BLaER1 treated with 17β-estradiol and CSF1 and Interleukin-3, amounts not matched to agents 10 nM and 100 nM (cell line): ENCODE measurements around the gene GNL3L.

ENCODE experiments used
- H3K27ac ChIP-seq, 11 experiments: shearing (Covaris generic); formaldehyde crosslinking; 2 replicates each; pipeline ENCODE4 v1.8.1; 2022
- H3K27me3 ChIP-seq, 11 experiments: shearing (Covaris generic); formaldehyde crosslinking; 2 replicates each; pipeline ENCODE4 v1.8.1; 2022
- H3K36me3 ChIP-seq, 11 experiments: shearing (Covaris generic); formaldehyde crosslinking; 2 replicates each; pipeline ENCODE4 v1.8.1; 2022
- H3K4me1 ChIP-seq, 10 experiments: shearing (Covaris generic); formaldehyde crosslinking; 2 replicates each; pipeline ENCODE4 v1.8.1; 2022
- H3K4me2 ChIP-seq, 11 experiments: shearing (Covaris generic); formaldehyde crosslinking; 2 replicates each; pipeline ENCODE4 v1.8.1; 2022
- H3K4me3 ChIP-seq, 10 experiments: shearing (Covaris generic); formaldehyde crosslinking; 2 replicates each; pipeline ENCODE4 v1.8.1; 2022
- H3K9ac ChIP-seq, 11 experiments: shearing (Covaris generic); formaldehyde crosslinking; 2 replicates each; pipeline ENCODE4 v1.8.1; 2022
- H3K9me3 ChIP-seq, 11 experiments: shearing (Covaris generic); formaldehyde crosslinking; replicated peaks in 1 of 11; 2 replicates each; pipeline ENCODE4 v1.8.1; 2022
- H4K20me1 ChIP-seq, 11 experiments: shearing (Covaris generic); formaldehyde crosslinking; 2 replicates each; pipeline ENCODE4 v1.8.1; 2022
- Cebpa-rat ChIP-seq, 11 experiments: shearing (Covaris generic); IDR thresholded peaks; 2 replicates each; pipeline ENCODE4 v1.8.1; 2022

The GNL3L gene

DNA sequence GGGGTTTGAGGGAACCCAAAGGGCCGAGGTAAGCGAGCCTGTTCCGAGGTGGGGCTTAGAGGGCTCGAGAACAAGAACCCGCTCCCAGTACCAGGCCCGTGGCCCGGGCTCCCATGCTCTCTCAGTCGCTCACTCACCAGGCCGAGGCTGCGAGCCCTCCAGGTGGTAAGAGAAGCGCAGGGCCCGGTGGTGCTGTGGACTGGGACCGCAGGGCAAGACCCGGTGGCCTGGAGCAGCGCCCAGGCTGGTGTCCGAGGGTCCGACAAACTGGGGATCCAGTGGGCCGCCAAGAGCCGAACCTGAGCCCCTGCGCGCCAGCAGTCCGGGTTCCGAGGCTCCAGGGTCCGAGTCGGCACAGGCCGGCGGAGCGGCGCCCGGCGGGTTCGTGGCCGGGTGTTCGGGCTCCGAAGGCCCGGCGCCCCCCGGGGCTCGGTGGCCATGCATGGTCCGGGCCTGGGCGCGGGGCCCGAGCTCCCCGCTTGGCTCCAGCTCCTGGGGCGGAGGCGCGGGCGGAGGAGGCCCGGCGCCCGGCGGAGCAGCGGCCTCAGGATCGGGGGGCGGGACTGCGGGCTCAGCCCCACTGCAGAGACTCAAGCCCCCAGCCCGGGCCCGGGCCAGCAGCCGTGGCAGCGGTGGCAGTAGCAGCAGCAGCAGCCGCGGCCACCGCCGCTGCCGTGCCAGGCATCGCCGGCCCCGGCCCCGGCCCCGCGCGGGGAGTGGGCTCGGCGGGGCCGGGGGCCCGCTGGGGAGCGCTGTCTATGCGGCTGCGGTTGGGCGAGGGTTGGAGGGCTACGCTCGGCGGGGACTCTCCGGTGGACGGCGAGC lies 34.8 kb upstream of the GNL3L start:
- Histone ChIP-seq H3K4me1 (peaks cover 0 to 10% (median 0%) of the 10 kb centered on the region in 10 experiments; a peak in 7 of 20 replicates), H4K20me1 (peaks cover 0 to 4% (median 0%) of the 10 kb centered on the region in 11 experiments; a peak in 1 of 22 replicates), H3K9ac (peak overlapping the region; percentile 56 to 82 (median 72)), H3K36me3 (no peaks in the 10 kb centered on the region), H3K4me2 (peak overlapping the region; percentile 78 to 92 (median 88)), H3K27ac (peak overlapping the region in 6 of 11 experiments; percentile 36 to 49 (median 42); a peak in 10 of 22 replicates), H3K9me3 (peaks cover 0 to 12% (median under 1%) of the 10 kb centered on the region in 11 experiments; a peak in 7 of 22 replicates), H3K4me3 (peak overlapping the region; percentile 58 to 75 (median 68)), H3K27me3 (peaks cover 27 to 85% (median 70%) of the 10 kb centered on the region in 11 experiments)
- no peak for TF ChIP-seq Cebpa-rat (IDR thresholded peaks at IDR 0.05)

DNA sequence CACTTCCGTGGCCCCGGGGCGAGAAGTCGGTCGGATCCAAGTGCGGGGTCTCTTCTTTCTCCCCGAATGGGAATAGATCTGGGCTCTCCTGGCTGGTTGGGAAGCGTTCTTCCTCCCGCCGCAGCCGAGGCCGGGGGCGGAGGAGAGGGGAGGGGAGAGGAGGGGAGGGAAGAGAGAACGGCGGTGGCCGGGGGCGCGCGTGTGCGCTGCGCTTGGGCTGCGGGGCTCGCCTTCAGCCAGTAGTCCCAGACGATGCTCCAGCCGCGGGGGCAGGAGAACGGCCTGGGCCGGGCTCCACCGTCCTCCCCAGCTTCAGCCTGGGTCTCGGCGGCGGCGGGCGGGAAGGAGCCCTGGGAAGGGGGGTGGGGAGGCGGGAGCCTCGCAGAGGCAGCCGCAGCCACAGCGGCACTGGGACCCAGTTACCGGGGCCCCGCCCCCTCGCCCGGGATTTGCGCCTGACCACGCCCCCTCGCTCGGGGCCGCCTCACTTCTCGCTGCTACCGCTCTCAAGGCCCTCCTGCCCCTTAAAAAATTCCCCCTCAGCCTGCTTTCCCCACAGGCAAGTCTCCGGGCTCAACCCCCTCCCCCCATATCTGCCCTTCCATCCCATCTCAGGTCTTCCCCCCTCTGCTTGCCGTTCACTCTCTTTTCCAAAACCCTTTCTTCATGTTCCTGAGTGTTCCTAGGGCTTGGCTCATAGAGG lies 34.1 kb upstream of the GNL3L start, which contains the start of gene FGD1:
Gene FGD1, minus strand, starts transcription at position 421 of the 703 bp plus-strand sequence. CDS start 802 bp downstream, outside the sequence.
- Histone ChIP-seq H3K27me3 (peaks cover 27 to 88% (median 71%) of the 10 kb centered on the region in 11 experiments), H4K20me1 (peaks cover 0 to 4% (median 0%) of the 10 kb centered on the region in 11 experiments; a peak in 1 of 22 replicates), H3K9me3 (peaks cover 0 to 12% (median 0%) of the 10 kb centered on the region in 11 experiments; a peak in 7 of 22 replicates), H3K36me3 (no peaks in the 10 kb centered on the region), H3K4me2 (peak within 1 kb of the TSS; percentile 78 to 92 (median 88)), H3K9ac (peak within 1 kb of the TSS; percentile 56 to 82 (median 72)), H3K4me1 (peaks cover 0 to 10% (median 0%) of the 10 kb centered on the region in 10 experiments; a peak in 7 of 20 replicates), H3K27ac (peak within 1 kb of the TSS in 6 of 11 experiments; percentile 36 to 49 (median 42); a peak in 10 of 22 replicates), H3K4me3 (peak within 1 kb of the TSS; percentile 58 to 75 (median 68))
- no peak for TF ChIP-seq Cebpa-rat (IDR thresholded peaks at IDR 0.05)

DNA sequence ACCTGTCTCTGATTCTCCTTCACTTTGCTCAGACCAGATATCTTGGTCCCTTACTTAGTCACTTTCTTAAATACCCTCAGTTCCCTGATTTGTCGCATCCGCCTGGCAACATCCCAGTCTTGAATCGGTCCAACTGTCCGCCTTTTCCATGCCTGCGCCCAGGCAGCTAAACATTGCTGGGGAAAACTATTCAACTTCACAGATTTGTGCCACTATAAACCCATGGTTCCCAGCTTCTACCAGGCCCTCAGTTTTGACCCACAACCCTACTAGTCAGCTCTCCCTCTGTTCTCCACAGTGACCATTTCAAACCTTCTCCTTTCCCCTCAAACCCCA lies 33.5 kb upstream of the GNL3L start:
- H3K9ac ChIP-seq: peak overlapping the region in 1 of 11 experiments; percentile 82; a peak in 1 of 22 replicates
- no peak for TF ChIP-seq Cebpa-rat (IDR thresholded peaks at IDR 0.05)
- H3K9me3 ChIP-seq: peaks cover 0 to 12% (median 0%) of the 10 kb centered on the region in 11 experiments; a peak in 7 of 22 replicates
- peaks cover 0 to 4% (median 0%) of the 10 kb centered on the region in 11 experiments; a peak in 1 of 22 replicates for H4K20me1 ChIP-seq
- H3K4me2 ChIP-seq: peak overlapping the region; percentile 43 to 92 (median 88); a peak in 15 of 22 replicates
- peaks cover 27 to 86% (median 71%) of the 10 kb centered on the region in 11 experiments for H3K27me3 ChIP-seq
- peaks cover 0 to 10% (median 0%) of the 10 kb centered on the region in 10 experiments; a peak in 7 of 20 replicates for H3K4me1 ChIP-seq
- no peaks in the 10 kb centered on the region for H3K36me3 ChIP-seq
- H3K27ac ChIP-seq: no peak overlapping the region
- peak overlapping the region in 7 of 10 experiments; percentile 58 to 75 (median 69); a peak in 8 of 20 replicates for H3K4me3 ChIP-seq

DNA sequence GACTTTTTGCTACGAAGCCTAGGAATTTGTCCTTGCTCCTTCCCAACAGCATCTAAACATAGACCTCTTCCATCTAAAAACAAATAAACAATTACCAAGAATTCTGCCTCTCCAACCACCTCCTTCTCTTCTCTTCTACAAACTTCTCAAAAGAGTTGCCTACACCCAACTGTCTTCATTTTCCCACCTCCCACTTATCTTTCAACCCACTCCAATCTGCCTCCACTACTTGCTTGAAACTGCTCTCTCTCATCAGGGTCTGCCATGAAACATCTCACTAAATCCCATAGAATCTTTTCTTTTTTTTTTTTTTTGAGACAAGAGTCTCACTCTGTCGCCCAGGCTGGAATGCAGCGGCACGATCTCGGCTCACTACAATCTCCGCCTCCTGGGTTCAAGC lies 33.1 kb upstream of the GNL3L start:
- peaks cover 0 to 4% (median 0%) of the 10 kb centered on the region in 11 experiments; a peak in 1 of 22 replicates for H4K20me1 ChIP-seq
- TF ChIP-seq Cebpa-rat (IDR thresholded peaks at IDR 0.05): no peak
- H3K27me3 ChIP-seq: peaks cover 27 to 87% (median 70%) of the 10 kb centered on the region in 11 experiments
- H3K4me2 ChIP-seq: peak overlapping the region in 1 of 11 experiments; percentile 4; a peak in 2 of 22 replicates
- H3K36me3 ChIP-seq: no peaks in the 10 kb centered on the region
- peaks cover 0 to 10% (median 0%) of the 10 kb centered on the region in 10 experiments; a peak in 7 of 20 replicates for H3K4me1 ChIP-seq
- H3K27ac ChIP-seq: no peak overlapping the region
- H3K9me3 ChIP-seq: peaks cover 0 to 12% (median 0%) of the 10 kb centered on the region in 11 experiments; a peak in 7 of 22 replicates
- no peak overlapping the region for H3K9ac ChIP-seq
- no peak overlapping the region for H3K4me3 ChIP-seq

DNA sequence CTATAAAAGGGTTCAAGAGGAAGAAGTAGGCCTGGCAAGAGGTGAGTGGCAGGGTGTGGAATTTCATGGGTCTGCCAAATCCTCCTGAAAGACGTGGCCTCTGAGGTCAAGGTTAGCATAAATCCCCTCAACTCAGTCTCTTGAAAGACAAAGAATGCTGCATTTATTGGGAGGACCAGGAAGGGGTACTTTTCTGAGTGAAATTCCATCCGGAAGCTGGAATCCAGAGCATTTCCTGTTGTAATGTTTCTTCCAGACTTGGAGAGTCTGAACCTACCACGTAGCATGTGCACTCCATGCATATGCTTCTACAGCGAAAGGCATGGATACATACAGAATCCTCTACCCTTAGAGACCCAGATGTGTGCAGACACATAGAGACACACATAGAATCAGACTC lies 20.6 kb upstream of the GNL3L start:
- Histone ChIP-seq H3K27me3 (peaks cover 4 to 48% (median 29%) of the 10 kb centered on the region in 11 experiments; a peak in 18 of 22 replicates), H3K9me3 (peaks cover 16 to 35% (median 26%) of the 10 kb centered on the region in 11 experiments), H3K36me3 (no peaks in the 10 kb centered on the region), H4K20me1 (no peaks in the 10 kb centered on the region), H3K4me3 (no peak overlapping the region), H3K27ac (no peak overlapping the region), H3K4me2 (no peak overlapping the region), H3K9ac (no peak overlapping the region), H3K4me1 (no peaks in the 10 kb centered on the region)
- TF ChIP-seq Cebpa-rat (IDR thresholded peaks at IDR 0.05): no peak

DNA sequence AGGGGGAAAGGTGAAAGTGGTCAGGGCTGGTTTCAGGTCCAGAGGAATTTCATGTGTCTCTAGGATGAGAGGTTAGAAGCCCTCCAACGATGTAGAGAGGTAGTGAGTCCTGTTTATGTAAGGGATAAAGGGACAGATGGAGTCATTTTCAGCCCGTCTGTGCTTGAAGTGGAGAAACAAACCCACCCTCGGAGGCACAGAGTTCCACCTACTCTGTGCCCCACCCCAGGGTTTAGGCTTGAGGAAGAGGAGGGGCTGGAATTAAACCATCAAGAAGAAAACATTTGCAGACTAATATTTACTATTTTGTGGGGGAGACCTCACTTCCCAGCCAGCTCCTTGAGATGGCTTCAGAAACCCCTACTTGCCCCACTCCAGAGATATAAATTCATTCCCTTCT lies 868 bp upstream of the GNL3L start:
- Histone ChIP-seq H3K4me1 (peaks cover 14 to 23% (median 19%) of the 10 kb centered on the region in 10 experiments), H3K9me3 (peaks cover 5 to 21% (median 10%) of the 10 kb centered on the region in 11 experiments; a peak in 15 of 22 replicates), H3K27me3 (peaks cover 18 to 78% (median 47%) of the 10 kb centered on the region in 11 experiments), H4K20me1 (peaks cover 0 to 4% (median 3%) of the 10 kb centered on the region in 11 experiments; a peak in 9 of 22 replicates), H3K4me2 (peak overlapping the region in 9 of 11 experiments; percentile 3 to 47 (median 38); a peak in 9 of 22 replicates), H3K9ac (peak overlapping the region in 6 of 11 experiments; percentile 85 to 94 (median 88); a peak in 8 of 22 replicates), H3K27ac (peak overlapping the region; percentile 83 to 96 (median 90)), H3K4me3 (peak overlapping the region in 8 of 10 experiments; percentile 68 to 80 (median 74); a peak in 11 of 20 replicates), H3K36me3 (peaks cover 0 to 30% (median 17%) of the 10 kb centered on the region in 11 experiments; a peak in 14 of 22 replicates)
- TF ChIP-seq Cebpa-rat (IDR thresholded peaks at IDR 0.05): no peak

DNA sequence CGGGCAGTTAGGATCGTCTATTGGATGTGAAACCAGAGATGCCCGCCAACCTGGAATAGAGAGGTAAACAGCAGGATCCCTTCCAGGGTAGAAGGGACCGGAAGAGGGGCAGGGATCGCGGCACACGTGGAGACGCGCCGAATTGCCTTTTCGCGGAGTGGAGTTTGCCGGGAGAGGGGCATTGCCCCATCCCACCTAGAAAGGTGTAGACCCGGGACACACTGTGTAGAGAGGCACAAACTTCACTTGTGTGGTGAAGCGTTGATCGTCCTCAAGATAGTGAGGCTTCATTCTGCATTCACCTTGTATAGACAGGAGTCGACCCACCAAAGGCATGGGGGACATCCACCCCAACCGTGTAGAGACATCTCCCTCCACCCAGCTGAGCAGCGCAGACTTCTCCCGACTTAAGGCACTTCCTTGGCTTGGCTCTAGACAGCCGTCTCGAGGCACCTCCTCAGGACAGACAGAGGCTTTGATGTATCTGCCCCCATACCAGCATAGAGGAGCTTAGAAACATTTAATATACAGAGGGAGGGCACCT lies 410 bp downstream of the GNL3L start:
- TF ChIP-seq Cebpa-rat (IDR thresholded peaks at IDR 0.05): no peak
- H3K4me3 ChIP-seq: peak overlapping the region; percentile 71 to 84 (median 78)
- H3K4me1 ChIP-seq: peaks cover 16 to 23% (median 19%) of the 10 kb centered on the region in 10 experiments
- peaks cover 26 to 77% (median 50%) of the 10 kb centered on the region in 11 experiments for H3K27me3 ChIP-seq
- peaks cover 0 to 40% (median 20%) of the 10 kb centered on the region in 11 experiments; a peak in 14 of 22 replicates for H3K36me3 ChIP-seq
- H3K27ac ChIP-seq: peak overlapping the region; percentile 47 to 96 (median 90); a peak in 21 of 22 replicates
- H3K9me3 ChIP-seq: peaks cover 5 to 21% (median 10%) of the 10 kb centered on the region in 11 experiments; a peak in 15 of 22 replicates
- peak overlapping the region; percentile 85 to 97 (median 88) for H3K9ac ChIP-seq
- H3K4me2 ChIP-seq: peak overlapping the region; percentile 68 to 88 (median 80)
- peaks cover 0 to 16% (median 10%) of the 10 kb centered on the region in 11 experiments; a peak in 15 of 22 replicates for H4K20me1 ChIP-seq
